Inflammatory macrophage treated with lipopolysaccharide for 4 hours (primary cell): ENCODE measurements around the gene RNF212B.
"Not testable (repeated sequence)": the region's sequence is repeated elsewhere in the genome, so short reads cannot be mapped to it uniquely, and the experiment has no call there.

Source experiments
- DNase-seq: peaks from one replicate; pipeline ENCODE4 v3.0.0-alpha.2; 2020

RNF212B gene, protein sequence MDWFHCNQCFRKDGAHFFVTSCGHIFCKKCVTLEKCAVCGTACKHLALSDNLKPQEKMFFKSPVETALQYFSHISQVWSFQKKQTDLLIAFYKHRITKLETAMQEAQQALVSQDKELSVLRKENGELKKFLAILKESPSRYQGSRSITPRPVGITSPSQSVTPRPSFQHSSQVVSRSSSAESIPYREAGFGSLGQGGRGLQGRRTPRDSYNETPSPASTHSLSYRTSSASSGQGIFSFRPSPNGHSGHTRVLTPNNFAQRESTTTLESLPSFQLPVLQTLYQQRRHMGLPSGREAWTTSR

DNA sequence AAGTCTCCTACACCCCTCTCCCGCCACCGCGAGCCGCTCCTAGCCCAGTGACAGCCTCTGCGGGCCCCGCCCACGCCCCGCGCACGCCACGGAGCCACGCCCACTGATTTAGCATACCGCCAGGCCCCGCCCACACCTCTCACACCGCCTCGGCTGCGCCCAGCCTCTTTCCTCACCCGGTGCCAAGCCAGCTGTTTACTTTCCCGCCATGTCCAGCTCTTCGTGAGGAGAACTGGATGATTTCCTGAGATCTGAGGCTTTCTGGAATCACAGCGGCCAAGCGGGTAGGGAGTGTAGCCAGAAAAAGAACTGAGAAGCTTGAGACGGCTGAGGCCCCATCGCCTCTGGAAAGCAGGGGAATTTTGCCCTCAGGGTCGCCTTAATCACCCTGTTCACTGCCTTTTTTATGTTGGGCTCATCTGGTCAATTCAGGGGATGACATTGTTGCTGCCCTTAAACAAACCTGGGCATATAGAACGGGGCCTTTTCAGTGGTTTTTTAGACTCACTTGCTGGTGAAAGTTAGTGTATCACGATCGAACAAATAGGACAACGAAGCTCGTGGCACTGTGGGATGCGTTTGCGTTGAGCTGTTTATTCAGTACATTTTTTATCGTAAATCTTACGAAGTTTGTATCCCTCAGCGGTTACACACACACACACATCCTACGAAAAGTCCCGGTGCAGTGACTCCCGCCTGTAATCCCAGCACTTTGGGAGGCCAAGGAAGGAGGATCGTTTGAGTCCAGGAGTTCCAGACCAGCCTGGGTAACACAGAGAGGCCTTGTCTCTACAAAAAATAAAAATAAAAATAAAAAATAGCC lies at the start of gene RNF212B:
RNF212B (plus strand) TSS at position 165 of the 823 bp plus-strand sequence. CDS start 2,410 bp downstream, outside the sequence.
- DNase-seq: peak; percentile 93

- DNase-seq: no peak
Observed at GRCh38 chr14:23193432-23193831, 44.3 kb upstream of the RNF212B start.

- no peak for DNase-seq
Observed at GRCh38 chr14:23195552-23196101, 42.1 kb upstream of the RNF212B start.

GRCh38 chr14:23196487-23196886 lies 41.2 kb upstream of the RNF212B start:
- not testable (repeated sequence) for DNase-seq

- not testable (repeated sequence) for DNase-seq
Observed at GRCh38 chr14:23199141-23199540, 38.6 kb upstream of the RNF212B start.

GRCh38 chr14:23202001-23202400 lies 35.7 kb upstream of the RNF212B start:
- DNase-seq: no peak

DNA sequence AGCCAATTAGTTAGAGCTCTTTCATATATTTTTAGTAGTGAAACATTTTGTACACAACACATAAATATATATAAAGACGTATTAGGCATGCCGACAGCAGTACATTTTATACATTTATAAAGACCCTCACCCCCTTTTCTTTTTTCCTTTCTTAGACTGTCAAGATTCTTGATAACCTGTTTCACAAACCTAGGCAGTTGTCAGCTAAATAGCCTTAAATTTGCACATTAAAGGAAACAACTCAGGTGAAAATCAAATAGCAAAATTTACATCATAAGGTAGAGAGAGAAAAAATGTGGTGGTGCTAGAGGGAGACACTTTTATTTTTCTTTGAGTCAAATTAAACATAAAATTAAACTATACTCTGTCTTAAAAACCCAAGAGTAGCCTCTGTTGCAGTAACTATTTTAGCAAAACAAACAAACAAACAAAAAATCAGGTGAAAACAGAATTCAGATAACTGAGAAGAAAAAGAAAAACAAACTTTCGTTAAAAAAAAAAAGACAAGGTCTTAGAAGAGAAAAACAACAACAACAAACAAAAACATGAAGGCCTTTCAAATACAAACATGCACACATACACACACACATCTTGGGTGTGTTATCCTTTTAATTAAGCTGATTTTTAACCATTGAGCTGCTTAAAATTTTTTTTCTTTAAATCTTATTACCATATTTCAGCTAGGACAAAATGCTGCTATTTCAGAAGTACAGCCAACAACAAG lies 31.2 kb upstream of the RNF212B start:
- no peak for DNase-seq

DNA sequence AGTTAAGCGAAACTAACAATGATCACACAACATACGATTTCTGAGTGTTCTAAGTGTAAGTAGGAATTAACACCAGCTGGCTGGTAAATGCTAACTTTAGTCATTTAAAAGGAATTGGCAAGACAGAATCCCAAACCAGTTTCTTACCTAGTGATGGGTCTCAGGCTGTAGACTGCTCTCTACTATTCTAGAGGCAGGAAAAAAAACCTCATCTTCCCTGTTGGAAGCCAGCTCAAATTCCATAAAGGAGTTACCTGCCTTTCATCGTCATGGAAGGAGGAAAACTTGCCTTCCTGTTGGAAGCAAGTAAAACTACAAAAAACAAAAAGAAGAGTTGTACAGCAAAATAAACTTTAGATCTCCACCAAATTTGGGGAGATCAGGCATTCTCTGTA lies 30.6 kb upstream of the RNF212B start:
- DNase-seq: no peak

DNA sequence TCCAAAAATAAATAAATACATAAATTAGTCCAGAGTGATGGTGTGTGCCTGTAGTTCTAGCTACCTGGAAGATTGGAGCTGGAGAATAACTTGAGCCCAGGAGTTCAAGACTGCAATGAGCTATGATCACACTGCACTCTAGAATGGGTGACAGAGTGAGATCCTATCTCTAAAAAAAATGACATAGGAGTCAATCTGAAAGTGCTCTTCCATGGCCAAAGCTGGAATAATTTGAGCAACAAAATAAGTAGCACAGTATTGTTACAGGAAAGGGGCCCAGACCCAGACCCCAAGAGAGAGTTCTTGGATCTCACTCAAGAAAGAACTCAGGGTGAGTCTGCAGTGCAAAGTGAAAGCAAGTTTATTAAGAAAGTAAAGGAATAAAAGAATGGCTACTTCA lies 29.4 kb upstream of the RNF212B start:
- no peak for DNase-seq

- DNase-seq: no peak
Observed at GRCh38 chr14:23209651-23210423, 27.9 kb upstream of the RNF212B start.

- DNase-seq: no peak
Observed at GRCh38 chr14:23215421-23215820, 22.3 kb upstream of the RNF212B start.

GRCh38 chr14:23217032-23218020 lies 20.4 kb upstream of the RNF212B start:
- peak; percentile 22 for DNase-seq

- DNase-seq: no peak
Observed at GRCh38 chr14:23219075-23219474, 18.7 kb upstream of the RNF212B start.

DNA sequence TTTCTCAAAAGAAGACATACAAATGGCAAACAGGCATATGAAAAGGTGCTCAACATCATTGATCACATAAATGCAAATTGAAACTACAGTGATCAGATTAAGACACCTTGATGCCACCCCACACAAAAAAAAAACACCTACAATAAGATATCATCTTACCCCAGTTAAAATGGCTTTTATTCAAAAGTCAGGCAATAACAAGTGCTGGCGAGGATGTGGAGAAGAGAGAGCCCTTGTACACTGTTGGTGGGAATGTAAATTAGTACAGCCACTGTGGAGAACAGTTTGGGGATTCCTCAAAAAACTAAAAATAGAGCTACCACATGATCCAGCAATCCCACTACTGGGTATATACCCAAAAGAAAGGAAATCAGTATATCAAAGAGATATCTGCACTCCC lies 12.8 kb upstream of the RNF212B start:
- DNase-seq: not testable (repeated sequence)

DNA sequence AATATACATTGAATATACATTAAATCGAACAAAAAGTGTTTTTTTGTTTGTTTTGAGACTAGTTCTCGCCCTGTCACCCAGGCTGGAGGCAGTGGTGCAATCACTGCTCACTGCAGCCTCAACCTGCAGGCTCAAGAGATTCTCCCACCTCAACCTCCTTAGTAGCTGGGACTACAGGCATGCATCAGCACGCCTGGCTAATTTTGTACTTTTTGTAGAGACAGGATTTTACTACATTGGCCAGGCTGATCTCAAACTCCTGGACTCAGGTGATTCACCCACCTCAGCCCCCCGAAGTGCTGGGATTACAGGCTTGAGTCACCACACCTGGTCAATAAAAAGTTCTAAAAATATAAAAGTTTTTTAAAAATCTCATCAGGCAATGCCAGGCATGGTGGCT lies 10.2 kb upstream of the RNF212B start:
- DNase-seq: no peak

DNA sequence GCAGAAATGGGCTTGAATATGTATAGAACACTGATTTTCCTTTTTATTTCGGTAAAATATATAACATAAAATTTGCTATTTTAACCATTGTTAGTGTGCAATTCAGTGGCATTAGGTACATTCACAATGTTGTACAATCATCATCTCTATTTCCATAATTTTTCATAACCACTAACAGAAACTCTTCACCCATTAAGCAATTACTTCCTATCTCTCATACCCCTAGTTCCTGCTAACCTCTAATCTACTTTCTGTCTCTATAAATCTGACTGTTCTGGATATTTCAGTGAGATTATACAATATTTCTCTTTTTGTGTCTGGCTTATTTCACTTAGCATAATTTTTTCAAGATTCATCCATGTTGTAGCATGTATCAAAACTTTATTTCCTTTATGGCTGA lies 8.9 kb upstream of the RNF212B start:
- DNase-seq: peak; percentile 67

DNA sequence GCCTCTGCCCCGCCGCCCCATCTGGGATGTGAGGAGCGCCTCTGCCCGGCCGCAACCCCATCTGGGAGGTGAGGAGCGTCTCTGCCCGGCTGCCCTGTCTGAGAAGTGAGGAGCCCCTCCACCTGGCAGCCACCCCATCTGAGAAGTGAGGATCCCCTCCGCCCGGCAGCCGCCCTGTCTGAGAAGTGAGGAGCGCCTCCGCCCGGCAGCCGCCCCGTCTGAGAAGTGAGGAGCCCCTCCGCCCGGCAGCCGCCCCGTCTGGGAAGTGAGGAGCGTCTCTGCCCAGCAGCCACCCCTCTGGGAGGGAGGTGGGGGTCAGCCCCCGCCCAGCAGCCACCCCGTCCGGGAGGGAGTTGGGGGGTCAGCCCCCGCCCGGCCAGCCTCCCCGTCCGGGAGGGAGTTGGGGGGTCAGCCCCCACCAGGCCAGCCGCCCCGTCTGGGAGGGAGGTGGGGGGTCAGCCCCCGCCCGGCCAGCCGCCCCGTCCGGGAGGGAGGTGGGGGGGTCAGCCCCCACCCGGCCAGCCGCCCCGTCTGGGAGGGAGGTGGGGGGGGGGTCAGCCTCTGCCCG lies 5.4 kb upstream of the RNF212B start:
- not testable (repeated sequence) for DNase-seq

DNA sequence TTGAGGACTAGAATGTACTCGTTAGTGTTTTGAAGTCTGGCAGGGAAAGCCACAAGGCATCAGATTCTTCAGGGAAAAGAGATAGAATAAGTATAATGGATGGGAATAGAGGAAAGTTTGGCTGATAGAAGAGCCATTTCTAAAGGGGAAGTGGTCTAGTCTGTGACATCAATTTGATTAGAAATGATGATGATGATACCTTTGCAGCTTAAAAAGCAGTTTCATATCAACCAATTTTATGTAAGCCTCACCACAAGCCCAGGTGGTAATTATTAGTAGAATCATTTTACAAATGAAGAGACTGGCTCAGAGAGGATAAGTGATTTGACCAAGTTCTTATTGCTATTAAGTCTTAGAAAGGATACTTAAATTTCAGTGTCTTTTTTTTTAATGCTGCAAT lies 2.9 kb downstream of the RNF212B start:
- DNase-seq: no peak

- DNase-seq: not testable (repeated sequence)
Observed at GRCh38 chr14:23241061-23241715, 3.5 kb downstream of the RNF212B start.

GRCh38 chr14:23242076-23242475 lies 4.3 kb downstream of the RNF212B start:
- no peak for DNase-seq
